HG02623 (cell line): ENCODE measurements around the gene KCNK5.

Source experiments
- ATAC-seq: cut with Tn5 transposase; IDR thresholded peaks from one replicate; pipeline ENCODE4 v1.9.1; 2021; ENCODE audit warnings: moderate library complexity; ENCODE audit not compliant: unreplicated experiment

Gene KCNK5

DNA sequence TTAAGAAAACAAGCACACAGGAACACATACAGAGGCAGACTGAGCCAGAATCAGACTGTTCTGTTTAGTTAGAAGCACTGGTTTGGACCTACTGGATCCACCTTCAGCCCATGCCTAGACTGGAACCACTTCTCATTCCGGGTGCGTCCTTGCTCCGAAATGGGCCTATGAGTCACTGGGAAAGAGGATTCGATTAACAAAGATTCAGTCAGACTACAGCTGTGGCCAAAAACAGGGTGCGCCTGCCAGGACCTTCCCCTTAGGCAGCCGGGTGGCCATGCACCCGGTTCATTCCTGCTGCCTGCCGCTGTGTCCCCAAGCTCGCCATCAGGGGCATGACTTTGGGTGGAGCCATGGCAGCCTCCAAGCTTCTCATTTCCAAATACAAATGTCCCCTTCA is 14.5 kb upstream of the KCNK5 start:
- no peak for ATAC-seq

- no peak for ATAC-seq
Measured at GRCh38 chr6:39240155-39240757, 11.0 kb upstream of the KCNK5 start.

- no peak for ATAC-seq
Measured at GRCh38 chr6:39239527-39240154, 10.4 kb upstream of the KCNK5 start.

GRCh38 chr6:39236742-39237141 is 7.5 kb upstream of the KCNK5 start:
- no peak for ATAC-seq

- ATAC-seq, result no peak
Measured at GRCh38 chr6:39233333-39233732, 4.1 kb upstream of the KCNK5 start.

DNA sequence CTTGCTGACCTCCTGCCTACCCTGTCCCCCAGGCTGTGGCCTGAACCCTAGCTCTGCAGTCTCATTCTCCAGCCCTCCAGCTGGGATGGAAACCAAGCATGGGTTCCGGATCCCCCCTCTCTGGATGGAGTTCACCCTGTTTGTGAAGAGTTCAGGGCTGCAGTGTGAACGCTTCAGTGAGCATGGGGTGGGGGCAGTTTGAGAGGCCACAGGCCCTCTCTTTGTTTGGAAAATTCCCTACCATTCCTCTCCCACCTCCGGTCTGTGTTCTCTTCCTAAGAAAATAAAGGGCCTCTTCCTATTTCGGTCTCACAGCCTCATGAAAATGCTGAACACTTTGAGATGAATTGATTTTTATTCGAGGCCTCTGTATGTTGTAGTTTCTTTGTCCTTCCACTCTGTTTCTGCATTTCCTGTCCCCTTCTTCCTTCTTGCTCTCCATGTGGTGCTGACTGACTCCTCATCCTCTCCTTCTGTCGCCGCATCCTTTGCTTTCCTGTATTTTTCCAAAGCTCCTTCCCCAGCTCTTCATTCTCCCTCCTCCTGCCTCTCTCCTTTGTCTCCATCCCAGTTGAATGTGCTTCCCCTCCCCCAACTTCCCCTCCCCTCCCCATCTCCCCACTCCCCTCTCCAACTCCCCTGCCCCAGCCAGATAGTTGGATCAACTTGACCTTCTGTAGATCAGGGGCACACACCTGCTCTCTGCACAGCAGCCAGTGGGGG is 2.4 kb upstream of the KCNK5 start:
- ATAC-seq, result no peak

GRCh38 chr6:39230654-39231035 is 1.4 kb upstream of the KCNK5 start:
- ATAC-seq, result no peak

GRCh38 chr6:39228111-39228971 is 934 bp downstream of the KCNK5 start:
- ATAC-seq, result no peak

DNA sequence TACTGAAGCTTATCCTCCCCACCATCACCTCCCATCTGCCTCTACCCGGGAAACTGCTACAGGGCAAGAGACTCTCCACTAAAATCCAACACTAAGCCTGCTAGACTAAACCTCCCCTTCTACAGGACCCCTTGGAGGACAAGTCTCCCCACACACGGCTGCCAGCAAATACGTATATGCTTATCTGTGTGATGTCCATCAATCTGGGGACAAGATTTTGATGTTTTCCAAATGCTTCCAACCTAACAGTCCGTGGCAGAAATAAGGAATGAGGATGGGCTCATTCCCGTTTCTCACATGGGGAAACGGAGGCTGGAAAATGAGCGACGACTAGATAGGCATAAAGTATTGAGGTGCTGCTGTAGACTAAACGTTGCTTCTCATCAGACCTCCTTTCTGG is 1.8 kb downstream of the KCNK5 start:
- no peak for ATAC-seq

- ATAC-seq, result no peak
Measured at GRCh38 chr6:39226639-39227329, 2.5 kb downstream of the KCNK5 start.

GRCh38 chr6:39225946-39226437 is 3.3 kb downstream of the KCNK5 start:
- ATAC-seq, result no peak

GRCh38 chr6:39225543-39225942 is 3.7 kb downstream of the KCNK5 start:
- no peak for ATAC-seq

- ATAC-seq, result no peak
Measured at GRCh38 chr6:39224523-39225182, 4.6 kb downstream of the KCNK5 start.

- ATAC-seq, result no peak
Measured at GRCh38 chr6:39224011-39224410, 5.3 kb downstream of the KCNK5 start.

DNA sequence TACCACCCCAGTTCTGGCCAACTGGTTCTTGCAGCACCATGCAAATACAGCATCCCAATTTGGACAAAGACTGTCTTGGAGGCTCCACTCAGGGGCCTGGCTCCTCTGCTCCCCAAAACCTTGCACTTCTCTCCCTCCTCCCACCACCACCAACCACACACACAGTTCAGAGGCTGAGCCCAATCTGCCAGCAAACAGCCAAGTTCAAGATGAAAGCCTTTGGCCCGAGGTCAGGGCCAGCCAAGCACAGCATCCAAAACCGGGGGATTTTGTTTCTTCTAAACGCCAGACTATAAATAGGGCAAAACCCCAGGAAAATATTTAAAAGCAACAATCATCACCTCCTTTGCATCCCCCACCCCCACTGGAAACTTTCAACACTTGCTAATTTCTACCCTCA is 5.7 kb downstream of the KCNK5 start:
- ATAC-seq, result no peak

GRCh38 chr6:39223061-39223460 is 6.2 kb downstream of the KCNK5 start:
- no peak for ATAC-seq

- no peak for ATAC-seq
Measured at GRCh38 chr6:39221779-39222641, 7.3 kb downstream of the KCNK5 start.

DNA sequence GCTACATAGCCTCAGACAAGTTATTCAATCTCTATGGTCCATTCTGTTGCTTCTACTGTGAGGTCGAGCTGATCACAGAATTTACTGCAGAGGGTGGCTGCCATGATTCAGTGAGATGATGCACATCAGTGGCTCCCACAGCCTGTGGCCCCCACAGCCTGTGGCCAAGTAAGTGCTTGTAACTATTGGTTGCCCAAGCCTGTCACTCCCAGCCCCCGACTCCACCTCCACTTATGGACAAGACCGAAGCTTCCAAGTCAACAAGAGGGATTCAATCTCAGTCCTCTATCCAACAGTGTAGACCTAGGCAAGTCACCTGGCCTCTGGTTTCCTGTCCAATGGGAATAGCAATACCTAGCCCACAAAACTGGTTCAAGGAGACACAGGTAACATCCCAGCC is 8.2 kb downstream of the KCNK5 start:
- no peak for ATAC-seq

GRCh38 chr6:39218868-39219567 is 10.3 kb downstream of the KCNK5 start:
- ATAC-seq, result no peak
